22Rv1 (cell line): ENCODE data around the gene PPP2R2B.

Experiments used
- H3K27ac ChIP-seq: fragments of 450-650 bp; 2 replicates; pipeline ENCODE4 v1.5.1; 2017
- ZFX ChIP-seq: fragments of 450-650 bp; IDR thresholded peaks from 2 replicates; pipeline ENCODE4 v1.6.1; 2017; ENCODE audit warnings: antibody characterized with exemption, borderline replicate concordance
- TF ChIP-seq, protein P1 (sequence below): fragments of 450-650 bp; IDR thresholded peaks from 2 replicates; pipeline ENCODE4 v1.5.1; 2017; ENCODE audit warnings: mild to moderate bottlenecking

Gene PPP2R2B

GRCh38 chr5:146873186-146873917 is 5.2 kb downstream of the PPP2R2B start:
- no peak overlapping the region for H3K27ac ChIP-seq
- TF ChIP-seq, protein P1, sequence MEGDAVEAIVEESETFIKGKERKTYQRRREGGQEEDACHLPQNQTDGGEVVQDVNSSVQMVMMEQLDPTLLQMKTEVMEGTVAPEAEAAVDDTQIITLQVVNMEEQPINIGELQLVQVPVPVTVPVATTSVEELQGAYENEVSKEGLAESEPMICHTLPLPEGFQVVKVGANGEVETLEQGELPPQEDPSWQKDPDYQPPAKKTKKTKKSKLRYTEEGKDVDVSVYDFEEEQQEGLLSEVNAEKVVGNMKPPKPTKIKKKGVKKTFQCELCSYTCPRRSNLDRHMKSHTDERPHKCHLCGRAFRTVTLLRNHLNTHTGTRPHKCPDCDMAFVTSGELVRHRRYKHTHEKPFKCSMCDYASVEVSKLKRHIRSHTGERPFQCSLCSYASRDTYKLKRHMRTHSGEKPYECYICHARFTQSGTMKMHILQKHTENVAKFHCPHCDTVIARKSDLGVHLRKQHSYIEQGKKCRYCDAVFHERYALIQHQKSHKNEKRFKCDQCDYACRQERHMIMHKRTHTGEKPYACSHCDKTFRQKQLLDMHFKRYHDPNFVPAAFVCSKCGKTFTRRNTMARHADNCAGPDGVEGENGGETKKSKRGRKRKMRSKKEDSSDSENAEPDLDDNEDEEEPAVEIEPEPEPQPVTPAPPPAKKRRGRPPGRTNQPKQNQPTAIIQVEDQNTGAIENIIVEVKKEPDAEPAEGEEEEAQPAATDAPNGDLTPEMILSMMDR: no peak
- TF ChIP-seq ZFX: no peak

DNA sequence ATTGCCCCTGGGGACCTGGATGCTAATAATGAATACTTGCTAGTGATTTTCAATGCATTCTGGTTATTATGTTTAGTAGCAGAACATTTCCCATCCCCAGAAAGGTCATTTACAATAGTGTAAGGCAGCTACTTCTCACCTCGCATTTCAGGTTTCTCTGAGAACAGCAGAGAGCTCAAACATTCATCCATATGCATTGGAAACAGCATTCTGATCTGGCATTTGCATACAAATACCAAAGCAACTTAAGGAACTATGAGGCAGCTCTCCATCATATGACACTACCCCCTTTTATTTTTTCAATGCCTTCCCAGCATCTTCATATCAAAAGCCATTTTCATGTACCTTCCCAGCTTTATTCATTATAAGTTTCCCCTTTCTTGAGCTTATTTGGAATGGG is 6.4 kb downstream of the PPP2R2B start:
- TF ChIP-seq, protein P1: no peak
- TF ChIP-seq ZFX: no peak
- no peak overlapping the region for H3K27ac ChIP-seq

DNA sequence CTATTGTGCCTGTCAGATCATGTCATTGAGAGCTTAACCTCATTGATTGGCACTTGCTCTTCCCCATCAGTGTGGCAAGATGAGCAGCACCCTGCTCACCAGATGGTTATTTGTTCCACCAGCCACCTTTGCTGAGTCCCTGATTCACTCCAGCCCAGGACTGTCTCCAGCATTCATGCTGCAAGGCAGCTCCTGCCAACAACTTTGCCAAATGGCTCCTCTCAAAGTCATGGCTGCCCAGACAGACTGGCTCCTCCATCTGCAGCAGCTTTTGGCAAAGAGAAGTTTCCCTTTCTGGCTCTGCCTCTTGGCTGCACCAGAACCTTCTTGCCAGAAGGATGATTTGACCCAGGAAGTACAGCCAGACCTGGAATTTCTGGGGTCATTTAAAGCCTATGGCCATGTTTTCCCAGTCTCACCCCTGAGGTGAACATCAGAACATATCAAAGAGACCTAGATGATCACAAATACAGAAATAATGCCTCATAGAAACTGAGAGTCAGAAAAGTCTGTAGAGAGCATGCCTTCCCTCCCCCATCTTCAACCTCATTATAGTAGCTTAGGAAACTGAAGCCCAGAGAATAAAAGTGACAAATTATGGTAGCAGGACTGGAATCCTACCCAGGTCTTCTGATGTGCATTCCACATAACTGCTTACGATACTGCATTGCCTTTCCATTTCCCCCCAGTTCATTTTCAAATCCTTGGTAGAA is 10.4 kb downstream of the PPP2R2B start:
- no peak overlapping the region for H3K27ac ChIP-seq

GRCh38 chr5:146866263-146866662 is 12.3 kb downstream of the PPP2R2B start:
- H3K27ac ChIP-seq: no peak overlapping the region

More for the DNA sequence above, 10.4 kb downstream of the PPP2R2B start:
- TF ChIP-seq ZFX: no peak
- TF ChIP-seq, protein P1: no peak

GRCh38 chr5:146862641-146863040 is 15.9 kb downstream of the PPP2R2B start:
- no peak for TF ChIP-seq ZFX
- TF ChIP-seq, protein P1: no peak
- H3K27ac ChIP-seq: no peak overlapping the region

More at GRCh38 chr5:146866263-146866662, 12.3 kb downstream of the PPP2R2B start:
- TF ChIP-seq, protein P1: no peak
- TF ChIP-seq ZFX: no peak

DNA sequence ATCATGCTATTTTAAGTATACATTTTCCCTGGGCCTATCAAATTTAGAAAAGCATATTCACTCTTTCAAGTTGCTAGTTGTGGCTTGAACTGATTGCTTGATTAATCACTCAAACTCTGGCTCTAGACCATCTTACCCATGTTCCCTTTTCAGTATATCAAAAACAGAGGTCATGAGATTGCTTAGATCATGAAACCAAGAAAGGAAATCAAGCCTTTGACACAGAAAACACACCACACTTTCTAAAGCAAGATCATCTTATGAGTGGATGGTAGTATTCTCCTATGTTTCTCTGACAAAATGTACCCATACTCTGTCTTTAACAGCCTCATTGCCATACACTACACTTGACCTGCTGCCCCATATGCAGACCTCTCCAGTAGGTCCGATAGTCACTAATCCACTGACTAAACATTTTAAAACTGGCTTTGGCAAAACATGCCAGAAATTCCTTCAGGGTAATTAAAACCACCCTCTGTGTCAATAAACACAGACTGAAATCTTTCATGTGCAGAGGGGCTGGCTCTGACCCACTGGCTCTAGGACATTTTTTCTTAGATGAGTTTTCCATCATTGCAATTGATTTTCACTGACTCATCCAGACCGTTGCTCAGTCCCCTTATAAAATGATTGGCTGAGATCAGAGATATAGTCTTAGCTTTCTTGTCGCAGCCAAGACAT is 18.2 kb downstream of the PPP2R2B start:
- H3K27ac ChIP-seq: peak overlapping the region; percentile 45
- TF ChIP-seq ZFX: no peak
- TF ChIP-seq, protein P1: no peak
